ENCODE results near the gene PUDP.
"Not testable (repeated sequence)": the region's sequence is repeated elsewhere in the genome, so short reads cannot be mapped to it uniquely, and the experiment has no call there.

Gene PUDP

DNA sequence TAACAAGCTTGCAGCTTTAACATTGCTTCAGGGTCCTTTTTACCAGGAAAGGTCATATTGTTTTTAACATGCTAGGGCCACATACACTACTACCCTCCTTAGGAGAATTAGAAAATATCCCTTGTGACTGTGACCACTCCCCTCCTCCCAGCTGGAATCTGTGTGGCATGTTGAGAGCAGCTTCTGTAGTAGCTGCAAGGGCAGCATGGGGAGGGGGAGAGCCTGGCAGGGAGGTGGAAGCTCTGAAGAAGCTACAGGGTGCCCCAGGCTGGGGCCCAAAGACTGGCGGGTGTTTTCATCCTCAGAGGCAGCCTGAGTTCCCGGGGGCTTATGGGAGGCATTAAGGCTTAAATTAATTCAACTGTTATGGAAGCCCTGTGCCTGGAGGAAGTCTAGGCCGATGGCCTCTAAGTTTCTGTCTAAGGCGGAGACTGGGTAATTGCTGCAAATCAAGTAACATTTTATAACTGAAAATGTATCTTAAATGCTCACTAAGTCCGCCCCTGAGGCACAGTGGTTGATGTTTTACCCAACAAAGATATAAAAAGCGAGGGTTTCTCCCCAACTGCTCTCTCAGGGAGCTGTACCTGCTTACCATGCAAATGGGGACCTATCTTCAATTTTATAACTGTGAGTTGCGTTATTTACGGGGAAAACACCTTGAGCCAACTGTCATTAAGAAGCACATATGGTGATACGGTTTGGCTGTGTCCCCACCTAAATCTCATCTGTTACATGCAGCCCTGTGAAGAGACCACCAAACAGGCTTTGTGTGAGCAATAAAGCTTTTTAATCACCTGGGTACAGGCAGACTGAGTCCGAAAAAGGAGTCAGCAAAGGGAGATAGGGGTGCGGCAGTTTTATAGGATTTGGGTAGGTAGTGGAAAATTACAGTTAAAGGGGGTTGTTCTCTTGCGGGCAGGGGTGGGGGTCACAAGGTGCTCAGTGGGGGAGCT is 37.8 kb downstream of the PUDP start:
- ATAC-seq (ENCODE audit: low read depth): peak; percentile 75
- Mint-ChIP-seq H3K36me3 (peaks cover 6% of the 10 kb centered on the region), H3K9me3 (no peaks in the 10 kb centered on the region), H3K4me3 (peak overlapping the region; percentile 60), H3K27ac (peak overlapping the region; percentile 97), H3K4me1 (peaks cover 20% of the 10 kb centered on the region), H3K27me3 (no peaks in the 10 kb centered on the region)
- DNase-seq (ENCODE audit: low spot score in 2 of 2): no peak

GRCh38 chrX:7109049-7109531 is 38.9 kb downstream of the PUDP start:
- peaks cover 20% of the 10 kb centered on the region for H3K4me1 Mint-ChIP-seq
- no peaks in the 10 kb centered on the region for H3K9me3 Mint-ChIP-seq
- peak overlapping the region; percentile 81 for H3K4me3 Mint-ChIP-seq
- no peaks in the 10 kb centered on the region for H3K27me3 Mint-ChIP-seq
- H3K36me3 Mint-ChIP-seq: peaks cover 5% of the 10 kb centered on the region
- DNase-seq (ENCODE audit: low spot score in 2 of 2) (no peak), ATAC-seq (ENCODE audit: low read depth) (no peak)
- peak overlapping the region; percentile 97 for H3K27ac Mint-ChIP-seq

DNA sequence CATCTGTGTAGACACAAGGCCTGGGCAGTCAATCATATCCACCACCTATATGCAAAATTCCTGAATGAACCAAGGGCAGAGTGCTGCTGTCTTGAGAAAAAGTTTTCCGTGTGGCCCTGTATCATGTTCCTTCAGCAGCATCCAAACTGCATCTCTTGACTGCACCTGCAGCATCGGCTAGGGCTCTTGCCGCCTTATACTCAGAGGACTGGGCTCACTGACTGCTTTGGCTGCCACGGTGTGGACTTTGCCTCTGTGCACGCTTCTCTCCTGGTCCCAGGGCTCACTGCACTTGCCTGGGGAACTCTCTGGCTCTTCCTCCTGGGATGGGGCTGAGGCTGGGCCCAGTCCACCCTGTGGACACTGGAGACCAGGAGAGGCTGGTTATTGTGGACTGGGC is 39.9 kb downstream of the PUDP start:
- no peak for ATAC-seq (ENCODE audit: low read depth)
- Mint-ChIP-seq H3K4me3 (no peak overlapping the region), H3K4me1 (peaks cover 16% of the 10 kb centered on the region), H3K27ac (no peak overlapping the region), H3K36me3 (peaks cover 9% of the 10 kb centered on the region), H3K27me3 (no peaks in the 10 kb centered on the region), H3K9me3 (no peaks in the 10 kb centered on the region)
- DNase-seq (ENCODE audit: low spot score in 2 of 2): no peak

- H3K27ac Mint-ChIP-seq: no peak overlapping the region
- ATAC-seq (ENCODE audit: low read depth) (no peak), DNase-seq (ENCODE audit: low spot score in 2 of 2) (no peak)
- H3K27me3 Mint-ChIP-seq: no peaks in the 10 kb centered on the region
- H3K9me3 Mint-ChIP-seq: no peaks in the 10 kb centered on the region
- H3K36me3 Mint-ChIP-seq: peaks cover 9% of the 10 kb centered on the region
- no peak overlapping the region for H3K4me3 Mint-ChIP-seq
- H3K4me1 Mint-ChIP-seq: peaks cover 19% of the 10 kb centered on the region
Measured at GRCh38 chrX:7106649-7107048, 41.3 kb downstream of the PUDP start.

GRCh38 chrX:7102119-7102518 is 45.8 kb downstream of the PUDP start:
- H3K4me1 Mint-ChIP-seq: peaks cover 9% of the 10 kb centered on the region
- peaks cover 14% of the 10 kb centered on the region for H3K36me3 Mint-ChIP-seq
- H3K27me3 Mint-ChIP-seq: no peaks in the 10 kb centered on the region
- no peak for DNase-seq (ENCODE audit: low spot score in 2 of 2)
- no peak overlapping the region for H3K27ac Mint-ChIP-seq
- ATAC-seq (ENCODE audit: low read depth): no peak
- H3K4me3 Mint-ChIP-seq: no peak overlapping the region
- H3K9me3 Mint-ChIP-seq: no peaks in the 10 kb centered on the region

DNA sequence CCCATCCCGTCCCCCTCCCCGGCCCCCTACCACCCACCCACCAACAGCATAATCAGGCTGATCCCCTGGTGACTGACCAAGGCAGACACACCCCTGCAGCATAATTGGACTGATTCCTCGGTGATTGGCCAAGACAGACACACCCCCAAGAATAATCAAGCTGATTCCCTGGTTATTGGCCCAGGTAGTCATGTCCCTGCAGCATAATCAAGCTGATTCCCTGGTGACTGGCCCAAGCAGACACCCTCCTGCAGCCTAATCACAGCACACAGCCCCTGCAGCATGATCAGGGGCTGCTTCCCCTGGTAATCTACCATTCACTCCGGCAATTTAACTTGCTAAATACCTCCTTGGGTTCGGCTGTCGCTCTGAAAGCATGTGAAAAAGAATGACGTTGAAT is 47.9 kb downstream of the PUDP start:
- no peaks in the 10 kb centered on the region for H3K9me3 Mint-ChIP-seq
- no peak overlapping the region for H3K4me3 Mint-ChIP-seq
- ATAC-seq (ENCODE audit: low read depth): no peak
- no peak for DNase-seq (ENCODE audit: low spot score in 2 of 2)
- H3K27ac Mint-ChIP-seq: no peak overlapping the region
- H3K4me1 Mint-ChIP-seq: peaks cover 9% of the 10 kb centered on the region
- peaks cover 16% of the 10 kb centered on the region for H3K36me3 Mint-ChIP-seq
- H3K27me3 Mint-ChIP-seq: no peaks in the 10 kb centered on the region

DNA sequence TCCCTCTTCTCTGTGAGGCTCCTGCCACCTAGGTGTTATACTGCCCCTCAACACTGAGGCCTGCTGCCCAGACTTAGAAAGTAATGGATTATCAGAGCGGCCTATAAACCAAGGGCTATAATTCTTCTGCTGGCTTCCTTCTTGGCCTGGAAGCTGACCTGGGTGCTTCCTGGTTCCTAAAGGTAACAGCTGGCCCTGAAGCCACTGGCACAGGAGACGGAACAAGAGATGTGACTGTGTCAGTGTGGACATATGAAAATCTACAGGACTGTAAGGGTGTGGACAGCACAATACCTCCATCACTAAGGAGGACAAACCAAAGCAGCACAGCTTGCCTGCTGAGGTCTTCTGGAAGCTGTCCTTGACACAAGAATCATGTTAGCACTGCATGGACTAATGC is 52.3 kb downstream of the PUDP start:
- not testable (repeated sequence) for H3K27ac Mint-ChIP-seq; H3K9me3 Mint-ChIP-seq; H3K4me3 Mint-ChIP-seq; ATAC-seq (ENCODE audit: low read depth); DNase-seq (ENCODE audit: low spot score in 2 of 2); H3K27me3 Mint-ChIP-seq; H3K36me3 Mint-ChIP-seq
- H3K4me1 Mint-ChIP-seq: peaks cover 11% of the 10 kb centered on the region

DNA sequence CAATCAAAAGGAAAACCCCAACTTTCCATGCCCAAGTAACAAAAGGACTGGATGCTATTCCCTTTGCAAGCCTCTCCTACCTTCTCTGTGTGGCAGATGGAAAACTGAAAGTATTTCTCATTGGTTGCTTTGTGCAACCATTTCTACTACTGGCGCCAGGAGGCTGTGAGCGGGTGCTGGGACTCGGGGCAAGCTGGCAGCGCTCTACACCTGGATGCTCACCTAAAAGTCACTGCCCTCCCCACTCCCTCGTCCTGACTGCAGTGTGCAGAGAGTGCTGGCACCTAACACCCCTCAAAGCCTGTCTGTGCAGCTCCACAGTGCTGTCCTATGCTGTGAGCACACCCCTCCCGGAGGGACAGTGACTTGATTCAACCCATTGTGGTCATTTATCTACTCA is 54.6 kb downstream of the PUDP start:
- Mint-ChIP-seq H3K4me3 (no peak overlapping the region), H3K27me3 (no peaks in the 10 kb centered on the region), H3K36me3 (peaks cover 6% of the 10 kb centered on the region), H3K4me1 (peaks cover 23% of the 10 kb centered on the region), H3K9me3 (no peaks in the 10 kb centered on the region), H3K27ac (peak overlapping the region; percentile 70)
- ATAC-seq (ENCODE audit: low read depth) (no peak), DNase-seq (ENCODE audit: low spot score in 2 of 2) (no peak)

- no peak for ATAC-seq (ENCODE audit: low read depth)
Measured at GRCh38 chrX:7092543-7092942, 55.4 kb downstream of the PUDP start.

DNA sequence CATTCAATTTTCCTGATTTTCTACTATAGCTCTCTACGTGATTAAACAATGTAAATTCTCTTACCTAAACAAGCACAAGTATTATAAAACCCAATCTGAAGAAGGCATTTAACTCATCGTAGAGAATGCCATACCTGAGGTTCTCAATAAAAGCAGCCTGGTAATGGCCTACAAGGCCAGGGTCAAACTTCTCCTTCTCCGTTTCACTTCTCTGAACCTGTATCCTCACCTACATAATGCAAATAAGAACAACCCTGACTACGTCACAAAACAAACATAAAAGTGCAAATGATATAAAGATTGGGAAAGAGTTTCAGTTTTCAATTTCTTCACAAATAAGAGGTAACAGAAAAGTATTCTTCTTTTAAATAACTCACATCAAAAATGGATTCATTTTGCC is 56.0 kb downstream of the PUDP start:
- peak overlapping the region; percentile 27 for H3K4me3 Mint-ChIP-seq

More at GRCh38 chrX:7092543-7092942, 55.4 kb downstream of the PUDP start:
- H3K36me3 Mint-ChIP-seq: peaks cover 5% of the 10 kb centered on the region
- H3K27ac Mint-ChIP-seq: no peak overlapping the region
- peaks cover 24% of the 10 kb centered on the region for H3K4me1 Mint-ChIP-seq
- H3K4me3 Mint-ChIP-seq: no peak overlapping the region
- DNase-seq (ENCODE audit: low spot score in 2 of 2): no peak
- no peaks in the 10 kb centered on the region for H3K9me3 Mint-ChIP-seq
- no peaks in the 10 kb centered on the region for H3K27me3 Mint-ChIP-seq

GRCh38 chrX:7090641-7091040 is 57.3 kb downstream of the PUDP start:
- Mint-ChIP-seq H3K27me3 (no peaks in the 10 kb centered on the region), H3K4me3 (no peak overlapping the region), H3K27ac (no peak overlapping the region), H3K36me3 (no peaks in the 10 kb centered on the region), H3K4me1 (peaks cover 32% of the 10 kb centered on the region), H3K9me3 (no peaks in the 10 kb centered on the region)
- no peak for DNase-seq (ENCODE audit: low spot score in 2 of 2)
- no peak for ATAC-seq (ENCODE audit: low read depth)

More for the DNA sequence above, 56.0 kb downstream of the PUDP start:
- Mint-ChIP-seq H3K27ac (peak overlapping the region; percentile 81), H3K4me1 (peaks cover 24% of the 10 kb centered on the region), H3K27me3 (no peaks in the 10 kb centered on the region), H3K9me3 (no peaks in the 10 kb centered on the region), H3K36me3 (peaks cover 2% of the 10 kb centered on the region)
- no peak for DNase-seq (ENCODE audit: low spot score in 2 of 2)
- ATAC-seq (ENCODE audit: low read depth): peak; percentile 88

DNA sequence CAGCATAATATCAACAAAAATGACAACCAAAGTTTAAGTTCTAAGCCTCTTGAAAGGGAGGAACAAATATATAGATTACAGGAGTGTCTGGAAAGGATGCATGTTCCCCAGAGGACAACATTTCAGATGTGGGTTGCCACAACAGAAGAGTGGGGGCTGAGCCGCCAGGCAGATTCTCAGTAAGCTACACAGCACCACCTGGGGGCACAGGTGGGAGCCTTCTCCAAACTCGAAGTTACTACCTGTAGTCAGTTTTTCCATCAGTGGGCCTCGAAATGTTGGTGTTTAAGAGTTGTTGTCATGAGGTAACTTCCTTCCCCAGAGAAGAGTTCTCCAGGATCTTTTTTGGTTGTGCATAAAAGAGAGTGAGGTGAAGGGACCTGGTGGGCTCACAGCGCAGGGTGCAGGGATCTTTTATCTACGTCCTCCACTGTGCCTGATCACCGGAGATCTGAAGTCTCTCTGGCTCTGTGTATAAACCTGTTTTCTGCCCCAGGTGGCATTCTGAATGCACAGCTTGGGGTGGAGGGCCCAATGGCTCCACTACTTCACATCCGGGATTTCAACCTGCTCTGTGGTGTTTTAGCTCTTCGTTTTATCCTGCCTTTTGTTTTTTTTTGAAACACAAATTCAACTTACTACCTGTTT is 58.9 kb downstream of the PUDP start:
- ATAC-seq (ENCODE audit: low read depth): peak; percentile 47

GRCh38 chrX:7086384-7086783 is 61.6 kb downstream of the PUDP start:
- DNase-seq (ENCODE audit: low spot score in 2 of 2): no peak
- Mint-ChIP-seq H3K36me3 (no peaks in the 10 kb centered on the region), H3K27ac (peak overlapping the region; percentile 70), H3K9me3 (no peaks in the 10 kb centered on the region), H3K27me3 (no peaks in the 10 kb centered on the region), H3K4me3 (no peak overlapping the region), H3K4me1 (peaks cover 42% of the 10 kb centered on the region)
- no peak for ATAC-seq (ENCODE audit: low read depth)

More for the DNA sequence above, 58.9 kb downstream of the PUDP start:
- no peak overlapping the region for H3K4me3 Mint-ChIP-seq
- H3K4me1 Mint-ChIP-seq: peaks cover 36% of the 10 kb centered on the region
- H3K27ac Mint-ChIP-seq: peak overlapping the region; percentile 58
- H3K36me3 Mint-ChIP-seq: no peaks in the 10 kb centered on the region
- no peaks in the 10 kb centered on the region for H3K9me3 Mint-ChIP-seq
- DNase-seq (ENCODE audit: low spot score in 2 of 2): peak in 1 of 2 donors; percentile 41
- H3K27me3 Mint-ChIP-seq: no peaks in the 10 kb centered on the region

GRCh38 chrX:7085879-7086278 is 62.1 kb downstream of the PUDP start:
- H3K27ac Mint-ChIP-seq: no peak overlapping the region
- ATAC-seq (ENCODE audit: low read depth) (no peak), DNase-seq (ENCODE audit: low spot score in 2 of 2) (no peak)
- H3K9me3 Mint-ChIP-seq: no peaks in the 10 kb centered on the region
- H3K4me1 Mint-ChIP-seq: peaks cover 42% of the 10 kb centered on the region
- H3K4me3 Mint-ChIP-seq: no peak overlapping the region
- no peaks in the 10 kb centered on the region for H3K36me3 Mint-ChIP-seq
- no peaks in the 10 kb centered on the region for H3K27me3 Mint-ChIP-seq

Data from memory B cell (primary cell).